DLD1 (cell line): ENCODE data around the gene TMEM50A.
"Not testable (repeated sequence)": the region's sequence is repeated elsewhere in the genome, so short reads cannot be mapped to it uniquely, and the experiment has no call there.

Experiments used
- in situ Hi-C: cut with HindIII; loops from 2 replicates; pipeline ENCODE4 v1.10.0; 2017; ENCODE audit warnings: low sequenced_read_pairs

TMEM50A gene

GRCh38 chr1:25329950-25330349 lies 8.2 kb upstream of the TMEM50A start:
- in situ Hi-C loops: not testable (repeated sequence)

GRCh38 chr1:25336922-25337354 lies 1.2 kb upstream of the TMEM50A start:
- in situ Hi-C loops: not testable (repeated sequence)

DNA sequence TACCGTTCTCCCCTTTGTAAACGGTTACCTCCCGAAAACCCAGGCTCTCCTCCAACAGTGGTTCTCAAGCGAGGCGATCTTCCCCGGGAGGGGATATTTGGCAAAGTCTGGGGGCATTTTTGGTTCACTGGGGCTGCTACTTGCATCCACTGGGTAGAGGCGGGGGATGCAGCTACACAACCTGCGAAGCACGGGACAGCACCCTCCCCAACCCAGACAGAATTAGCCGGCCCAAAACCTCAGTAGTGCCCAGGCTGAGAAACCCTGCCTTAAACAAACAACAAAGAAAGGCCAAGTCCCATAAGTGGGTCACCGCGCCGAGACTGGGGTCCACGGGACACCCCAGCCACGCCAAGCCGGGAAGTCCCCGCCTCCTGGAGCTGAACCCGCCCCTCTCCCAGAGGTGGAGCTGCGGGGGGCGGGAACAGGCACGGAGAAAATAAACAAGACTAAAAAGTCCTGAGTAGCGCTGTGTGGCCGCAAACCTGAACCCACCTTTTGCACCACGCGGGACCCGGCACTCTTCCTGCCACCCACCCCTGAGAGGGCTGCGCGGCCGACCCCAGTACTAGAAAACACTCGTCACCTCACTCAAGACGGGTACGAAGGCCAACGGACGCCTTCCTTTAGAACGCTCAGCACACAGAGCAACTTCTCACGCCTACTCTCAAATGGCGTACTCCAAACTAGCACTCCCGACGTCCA lies 499 bp upstream of the TMEM50A start:
- in situ Hi-C loops: not testable (repeated sequence)

DNA sequence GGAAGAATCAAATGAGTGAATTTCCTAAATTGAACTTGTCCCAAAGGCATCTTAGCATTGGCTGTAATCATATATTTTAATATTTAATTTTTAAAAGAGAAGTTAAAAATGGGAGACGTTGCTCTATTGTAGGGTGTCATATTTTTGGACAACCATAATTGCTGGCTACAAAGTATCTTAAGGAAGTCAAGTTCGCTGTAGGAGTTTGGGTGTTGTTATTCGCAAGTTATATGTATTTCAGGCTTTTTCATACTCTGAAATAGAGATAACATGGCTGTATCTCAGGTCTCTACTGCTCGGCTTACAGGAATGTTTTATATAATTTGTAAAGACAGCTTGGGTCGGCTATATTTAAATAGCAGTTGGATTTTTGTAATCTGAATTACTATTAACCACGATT lies 852 bp downstream of the TMEM50A start:
- in situ Hi-C loops: no loop called here

DNA sequence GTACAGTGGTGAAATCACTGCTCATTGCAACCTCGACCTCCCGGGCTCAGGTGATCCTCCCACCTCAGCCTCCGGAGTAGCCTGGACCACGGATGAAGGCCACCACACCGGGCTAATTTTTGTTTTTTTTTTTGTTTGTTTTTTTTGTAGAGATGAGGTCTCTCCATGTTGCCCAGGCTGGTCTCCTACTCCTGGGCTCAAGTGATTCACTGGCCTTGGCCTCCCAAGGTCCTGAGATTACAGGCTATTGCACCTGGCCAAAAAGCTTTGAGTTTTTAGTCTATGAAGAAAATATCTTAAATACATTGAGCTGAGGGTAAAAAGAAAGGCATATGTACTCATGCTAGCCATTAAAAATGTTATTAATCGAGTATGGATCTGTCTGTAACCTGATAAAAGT lies 3.6 kb downstream of the TMEM50A start:
- in situ Hi-C loops: no loop called here

- in situ Hi-C loops: no loop called here
Observed at GRCh38 chr1:25342846-25343245, 4.7 kb downstream of the TMEM50A start.

DNA sequence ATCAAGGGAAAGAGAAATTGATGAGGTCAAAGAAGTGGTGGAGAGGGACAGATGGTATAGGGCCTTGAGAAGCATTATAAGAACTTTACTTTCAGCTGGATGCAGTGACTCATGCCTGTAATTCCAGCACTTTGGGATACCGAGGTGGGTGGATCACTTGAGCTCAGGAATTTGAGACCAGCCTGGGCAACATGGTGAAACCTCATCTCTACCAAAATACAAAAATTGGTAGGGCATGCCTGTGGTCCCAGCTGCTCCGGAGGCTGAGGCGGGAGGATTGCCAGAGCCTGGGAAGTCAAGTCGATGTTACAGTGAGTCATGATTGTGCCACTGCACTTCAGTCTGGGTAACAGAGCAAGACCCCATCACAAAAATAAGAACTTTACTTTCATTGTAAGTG lies 5.7 kb downstream of the TMEM50A start:
- in situ Hi-C loops: no loop called here

DNA sequence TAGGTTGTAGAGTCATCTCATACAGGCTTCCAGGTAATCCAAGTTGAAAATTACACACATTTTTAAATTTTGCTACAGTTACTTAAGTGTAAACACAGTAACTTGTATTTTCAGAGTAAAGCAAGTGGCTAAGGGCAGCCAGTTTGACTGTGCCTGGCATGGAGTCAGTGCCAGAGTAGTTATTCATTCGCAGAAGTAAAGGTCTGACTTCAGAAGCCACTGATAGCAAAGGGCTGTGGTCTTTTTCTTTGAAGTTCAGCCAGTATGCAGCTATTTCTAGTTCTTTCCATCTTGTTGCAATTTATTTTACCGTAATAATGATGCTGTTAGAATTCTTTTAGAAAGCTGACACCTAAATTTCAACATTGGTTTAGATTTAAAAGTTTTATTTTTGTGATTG lies 9.4 kb downstream of the TMEM50A start:
- in situ Hi-C loops: no loop called here

DNA sequence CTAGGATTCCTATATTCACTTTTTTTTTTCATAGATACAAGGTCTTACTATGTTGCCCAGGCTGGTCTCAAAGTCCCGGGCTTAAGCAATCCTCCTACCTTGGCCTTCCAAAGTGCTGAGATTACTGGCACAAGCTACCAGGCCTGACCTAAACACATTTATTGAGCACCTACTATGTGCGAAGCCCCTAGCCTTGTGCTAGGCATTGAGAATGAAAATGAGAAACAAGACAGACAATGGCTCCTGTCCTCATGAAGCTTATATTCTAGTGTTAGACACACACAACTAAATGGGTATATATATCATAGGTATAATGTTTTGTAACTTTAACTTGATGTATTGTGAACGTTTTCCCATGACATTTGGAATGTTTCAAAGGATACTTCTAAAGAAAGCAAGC lies 11.5 kb downstream of the TMEM50A start:
- in situ Hi-C loops: no loop called here

DNA sequence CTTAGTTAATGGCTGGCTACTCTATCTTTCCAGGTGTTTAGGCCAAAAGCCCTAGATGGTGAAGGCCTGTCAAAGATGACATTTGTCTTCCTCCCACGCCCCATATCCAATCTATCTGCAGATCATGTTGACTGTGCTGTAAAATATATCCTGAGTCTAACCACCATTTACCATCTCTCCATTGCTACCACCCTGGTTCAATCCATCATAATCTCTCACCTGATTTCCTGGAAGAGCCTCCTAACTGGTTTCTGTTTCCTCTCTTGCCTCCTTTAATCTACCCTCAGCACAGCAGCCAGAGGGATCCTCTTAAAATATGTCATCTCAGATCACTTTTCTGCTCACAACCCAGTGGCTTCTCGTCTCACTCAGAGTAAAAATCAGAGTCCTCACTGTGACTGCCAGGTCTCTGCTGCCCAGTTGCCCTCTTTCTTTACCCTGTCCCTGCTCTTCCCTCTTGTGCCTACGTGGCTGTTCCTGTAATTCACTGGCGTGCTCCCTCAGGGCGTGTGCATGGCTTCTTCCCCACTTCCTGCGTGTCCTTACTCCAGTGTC lies 17.8 kb downstream of the TMEM50A start:
- in situ Hi-C loops: no loop called here

DNA sequence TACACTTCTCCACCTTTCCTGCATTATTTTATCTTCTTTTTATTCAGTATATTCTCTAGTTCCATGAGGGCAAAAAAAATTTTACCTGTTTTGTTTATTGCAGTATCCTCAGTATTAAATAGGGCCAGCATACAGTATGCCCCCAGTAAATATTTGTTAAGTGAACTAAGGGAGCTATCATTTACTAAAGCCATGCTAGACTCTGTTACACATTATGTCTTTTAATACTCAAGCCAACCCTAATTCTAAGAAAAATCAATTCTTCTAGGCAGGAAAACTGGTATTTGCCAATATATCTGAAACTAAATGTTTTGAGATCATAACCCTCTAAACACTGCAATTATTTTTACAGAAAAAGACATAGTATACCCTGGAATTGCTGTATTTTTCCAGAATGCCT lies 18.3 kb downstream of the TMEM50A start:
- in situ Hi-C loops: no loop called here

- in situ Hi-C loops: no loop called here
Observed at GRCh38 chr1:25356848-25357247, 18.7 kb downstream of the TMEM50A start.

GRCh38 chr1:25360596-25361581 lies 22.8 kb downstream of the TMEM50A start:
- in situ Hi-C loops: no loop called here

DNA sequence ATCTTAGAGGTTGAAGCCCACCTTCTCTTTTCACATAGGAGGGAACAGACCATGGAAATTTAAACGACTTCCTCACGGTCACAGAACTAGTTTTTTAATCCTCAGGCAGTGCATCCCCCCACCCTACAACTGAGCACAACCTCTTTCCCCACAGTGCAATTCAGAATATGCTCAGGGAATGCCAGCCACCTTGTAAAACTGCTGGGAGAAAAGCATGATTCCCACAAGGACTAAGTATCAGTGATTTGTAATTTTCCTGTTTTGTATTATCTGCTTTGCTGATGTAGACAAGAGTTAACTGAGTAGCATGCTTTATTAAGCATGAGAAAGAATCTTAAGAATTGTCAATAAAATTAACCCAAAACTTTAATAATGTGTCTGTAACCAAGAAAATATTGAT lies 23.8 kb downstream of the TMEM50A start:
- in situ Hi-C loops: no loop called here

- in situ Hi-C loops: not testable (repeated sequence)
Observed at GRCh38 chr1:25362634-25363559, 24.8 kb downstream of the TMEM50A start.

DNA sequence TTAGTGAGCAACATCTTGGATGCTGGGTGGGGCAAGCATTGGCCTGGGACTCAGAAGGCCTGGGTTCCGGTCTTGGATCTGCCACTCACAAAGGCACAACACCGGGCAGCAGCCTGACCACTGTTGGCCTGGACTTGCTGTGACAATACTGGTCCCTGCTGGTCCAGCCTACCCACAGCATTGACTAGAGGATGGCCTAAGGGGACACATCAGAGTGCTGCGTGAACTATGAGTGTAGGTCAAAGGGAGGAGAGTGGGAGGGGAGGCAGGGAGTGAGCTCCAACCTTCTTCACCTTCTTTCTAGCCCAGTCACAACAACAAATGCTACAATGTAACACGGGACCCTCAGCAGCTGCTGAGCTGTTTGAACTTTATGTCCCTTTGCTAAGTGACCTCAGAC lies 31.1 kb downstream of the TMEM50A start:
- in situ Hi-C loops: no loop called here

GRCh38 chr1:25369691-25370271 lies 31.6 kb downstream of the TMEM50A start:
- in situ Hi-C loops: not testable (repeated sequence)

DNA sequence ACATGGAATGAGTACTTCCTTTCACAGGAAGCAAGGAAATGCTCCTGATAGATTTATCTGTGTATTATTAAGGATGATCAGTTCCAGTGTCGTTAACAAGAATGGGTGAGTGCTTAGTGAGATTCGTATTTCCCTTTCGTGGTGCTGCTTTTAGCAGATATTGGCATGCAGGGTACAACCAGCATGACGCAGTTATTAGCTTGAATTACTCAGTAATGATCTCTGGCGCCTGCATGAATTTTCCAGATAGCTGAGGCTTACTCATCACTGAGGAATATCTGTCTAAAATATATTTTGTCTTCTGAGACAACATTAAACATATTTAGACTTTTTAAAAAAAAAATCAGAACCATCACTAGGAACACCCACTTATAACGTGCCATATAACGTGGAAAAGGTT lies 33.6 kb downstream of the TMEM50A start:
- in situ Hi-C loops: not testable (repeated sequence)

DNA sequence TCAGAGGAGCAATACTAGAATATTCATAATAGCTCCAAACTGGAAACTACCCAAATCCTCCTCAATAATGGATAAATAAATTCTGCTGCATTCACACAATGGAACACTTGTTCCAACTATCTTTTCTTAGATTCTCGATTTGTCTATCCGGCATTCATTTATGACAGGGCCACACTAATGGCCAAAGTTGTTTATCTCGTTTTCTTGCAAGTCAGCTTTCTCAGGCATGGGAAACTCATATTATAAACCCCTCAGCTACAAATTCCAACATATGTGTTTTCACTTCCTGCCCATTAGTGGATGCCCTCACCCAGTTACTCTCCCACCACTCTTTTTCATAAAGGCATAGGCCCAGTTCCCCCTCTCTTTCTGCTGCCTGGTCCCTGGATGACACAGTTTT lies 40.2 kb downstream of the TMEM50A start:
- in situ Hi-C loops: not testable (repeated sequence)

- in situ Hi-C loops: not testable (repeated sequence)
Observed at GRCh38 chr1:25382543-25382942, 44.4 kb downstream of the TMEM50A start.
